HL-60 (cell line): Measurements from ENCODE around the gene CYRIA.

Experiments
- CTCF ChIP-seq: IDR thresholded peaks from one replicate; pipeline ENCODE4 v1.5.1; 2011; ENCODE audit warnings: low read length, control low read depth, inconsistent platforms; ENCODE audit not compliant: insufficient read depth
- GABPA ChIP-seq: IDR thresholded peaks from 2 replicates; pipeline ENCODE4 v1.6.1; 2012; ENCODE audit warnings: low read depth
- SPI1 ChIP-seq: IDR thresholded peaks from 2 replicates; pipeline ENCODE4 v1.6.1; 2012; ENCODE audit warnings: low read depth, mild to moderate bottlenecking, borderline replicate concordance

GRCh38 chr2:16645775-16646559, 19.7 kb downstream of the CYRIA start:
- TF ChIP-seq CTCF (no peak), GABPA (no peak), SPI1 (no peak)
